H54 (cell line): Measurements from ENCODE around the gene EID1.
"Not testable (repeated sequence)": the region's sequence is repeated elsewhere in the genome, so short reads cannot be mapped to it uniquely, and the experiment has no call there.

ENCODE experiments used
- DNase-seq: peaks from one replicate; pipeline ENCODE4 v3.0.0; 2011; ENCODE audit warnings: low spot score, mixed read lengths; ENCODE audit not compliant: insufficient read length
- FAIRE-seq: peaks from 3 replicates; lab custom pipeline; 2011; peaks lifted over from hg19 to GRCh38; lab: Jason Lieb, UNC
- POLR2A ChIP-seq: IDR thresholded peaks from 2 replicates; pipeline ENCODE4 v1.6.1; 2011; ENCODE audit warnings: low read depth, mild to moderate bottlenecking, low read length

Gene EID1

GRCh38 chr15:48877630-48878595 is at the start of gene EID1:
TSS of gene EID1 (plus strand) at chr15:48878134. CDS start at chr15:48878177, 43 bp downstream.
- TF ChIP-seq POLR2A: peak; percentile 86
- DNase-seq (peak; percentile 37), FAIRE-seq (peak; percentile 80)

GRCh38 chr15:48828471-48828870 is 49.5 kb upstream of the EID1 start:
- FAIRE-seq (no peak), DNase-seq (no peak)
- TF ChIP-seq POLR2A: no peak

- FAIRE-seq (no peak), DNase-seq (no peak)
- no peak for TF ChIP-seq POLR2A
Observed at GRCh38 chr15:48828906-48829305, 49.0 kb upstream of the EID1 start.

GRCh38 chr15:48832648-48833047 is 45.3 kb upstream of the EID1 start:
- TF ChIP-seq POLR2A: no peak
- FAIRE-seq (no peak), DNase-seq (no peak)

- TF ChIP-seq POLR2A: no peak
- FAIRE-seq: no peak
Observed at GRCh38 chr15:48833526-48834239, 44.3 kb upstream of the EID1 start.

GRCh38 chr15:48834756-48835155 is 43.2 kb upstream of the EID1 start:
- TF ChIP-seq POLR2A: no peak
- no peak for DNase-seq
- no peak for FAIRE-seq

More at GRCh38 chr15:48833526-48834239, 44.3 kb upstream of the EID1 start:
- no peak for DNase-seq

- no peak for DNase-seq
- FAIRE-seq: no peak
Observed at GRCh38 chr15:48842501-48842900, 35.4 kb upstream of the EID1 start.

GRCh38 chr15:48845123-48845522 is 32.8 kb upstream of the EID1 start:
- no peak for FAIRE-seq

More at GRCh38 chr15:48842501-48842900, 35.4 kb upstream of the EID1 start:
- no peak for TF ChIP-seq POLR2A

GRCh38 chr15:48850648-48851047 is 27.3 kb upstream of the EID1 start:
- no peak for TF ChIP-seq POLR2A
- DNase-seq: no peak
- FAIRE-seq: no peak

More at GRCh38 chr15:48845123-48845522, 32.8 kb upstream of the EID1 start:
- no peak for DNase-seq
- no peak for TF ChIP-seq POLR2A

- no peak for TF ChIP-seq POLR2A
- no peak for FAIRE-seq
- no peak for DNase-seq
Observed at GRCh38 chr15:48851956-48852355, 26.0 kb upstream of the EID1 start.

- DNase-seq, FAIRE-seq: not testable (repeated sequence)
Observed at GRCh38 chr15:48854434-48854833, 23.5 kb upstream of the EID1 start.

- DNase-seq (no peak), FAIRE-seq (peak; percentile 80)
- TF ChIP-seq POLR2A: no peak
Observed at GRCh38 chr15:48855501-48856440, 22.2 kb upstream of the EID1 start.

GRCh38 chr15:48856942-48857341 is 21.0 kb upstream of the EID1 start:
- DNase-seq (no peak), FAIRE-seq (no peak)
- no peak for TF ChIP-seq POLR2A
